HTERT RPE-1 (cell line): Measurements from ENCODE around the gene GNMT.

Source experiments
- in situ Hi-C: fragments of 300-500 bp; cut with MboI; formaldehyde crosslinking; loops from 4 replicates; pipeline ENCODE4 v1.14.3; 2020; ENCODE audit warnings: low sequenced_read_pairs

The GNMT gene

GRCh38 chr6:42960243-42961019 is at the start of gene GNMT:
Gene GNMT, plus strand, starts transcription at chr6:42960754. Its CDS starts 14 bp downstream, at chr6:42960768.
- in situ Hi-C loops, result no loop called here

DNA sequence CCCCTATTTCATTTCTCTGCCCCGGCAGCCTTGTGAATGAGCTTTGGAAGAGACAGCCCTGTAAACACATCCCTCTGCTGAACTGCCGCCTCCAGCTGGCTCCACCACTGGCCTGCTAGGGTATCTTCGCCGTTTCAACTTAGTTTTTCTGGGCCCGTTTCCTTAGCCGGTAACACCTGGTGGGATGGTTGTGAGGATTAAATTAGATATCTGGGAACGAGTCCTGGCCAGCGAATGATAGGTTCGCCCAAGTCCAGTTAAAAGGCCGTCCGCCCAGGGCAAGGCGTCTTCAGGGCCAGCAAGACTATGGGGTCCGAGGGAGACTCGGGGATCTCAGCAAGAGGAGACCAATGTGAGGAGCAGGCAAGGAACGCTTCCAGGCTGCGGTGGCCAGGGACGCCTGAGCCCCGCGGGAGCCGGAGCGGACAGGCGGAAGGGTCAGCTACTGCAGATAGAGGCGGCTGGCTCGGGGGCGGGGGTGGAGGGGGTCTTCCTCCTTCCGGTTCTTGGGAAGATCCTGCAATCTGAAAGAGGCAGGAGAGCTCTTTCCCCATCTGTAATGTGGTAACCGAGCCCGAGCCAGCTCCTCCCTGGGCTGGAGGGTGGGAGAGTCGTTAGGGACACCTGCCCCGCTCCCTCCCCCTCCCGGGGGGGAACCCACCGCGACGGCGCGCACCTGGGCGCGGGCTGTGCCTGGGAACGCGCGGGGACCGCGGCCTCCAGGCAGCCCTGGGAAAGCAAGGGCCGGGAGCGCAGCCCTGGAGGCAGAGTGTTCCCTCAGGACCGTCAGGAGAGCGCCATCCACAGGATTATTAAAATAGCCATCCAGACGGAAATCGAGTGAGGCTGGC is 49.2 kb upstream of the GNMT start:
- in situ Hi-C loops, result no loop called here

GRCh38 chr6:42914546-42914945 is 46.0 kb upstream of the GNMT start:
- in situ Hi-C loops, result no loop called here

GRCh38 chr6:42915732-42916131 is 44.8 kb upstream of the GNMT start, which contains the start of gene PTCRA:
Gene PTCRA, plus strand, starts transcription at chr6:42916053. Its CDS starts 17 bp downstream, at chr6:42916070.
- in situ Hi-C loops, result no loop called here

- in situ Hi-C loops, result no loop called here
Observed at GRCh38 chr6:42916288-42916687, 44.3 kb upstream of the GNMT start.

- in situ Hi-C loops, result no loop called here
Observed at GRCh38 chr6:42921801-42922200, 38.8 kb upstream of the GNMT start.

DNA sequence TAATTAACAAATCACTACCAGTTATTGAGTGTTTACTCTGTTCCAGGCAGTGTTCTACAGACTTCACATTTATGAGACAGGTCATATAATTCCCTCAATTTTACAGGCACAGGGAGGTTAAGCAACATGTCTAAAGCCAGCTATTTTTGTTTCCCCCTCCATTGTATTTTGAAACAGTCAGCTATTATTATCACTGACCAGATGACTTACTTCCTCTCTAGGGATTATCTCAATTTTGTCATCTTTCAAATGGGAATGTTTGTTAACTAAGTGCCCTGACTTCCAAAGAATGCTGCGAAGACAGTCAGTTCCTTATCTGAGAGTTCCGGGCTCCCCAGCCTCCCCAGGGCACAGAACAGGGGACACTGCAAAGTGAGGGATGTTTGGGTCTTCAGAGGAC is 36.9 kb upstream of the GNMT start:
- in situ Hi-C loops, result no loop called here

- in situ Hi-C loops, result no loop called here
Observed at GRCh38 chr6:42925248-42925857, 35.2 kb upstream of the GNMT start.

DNA sequence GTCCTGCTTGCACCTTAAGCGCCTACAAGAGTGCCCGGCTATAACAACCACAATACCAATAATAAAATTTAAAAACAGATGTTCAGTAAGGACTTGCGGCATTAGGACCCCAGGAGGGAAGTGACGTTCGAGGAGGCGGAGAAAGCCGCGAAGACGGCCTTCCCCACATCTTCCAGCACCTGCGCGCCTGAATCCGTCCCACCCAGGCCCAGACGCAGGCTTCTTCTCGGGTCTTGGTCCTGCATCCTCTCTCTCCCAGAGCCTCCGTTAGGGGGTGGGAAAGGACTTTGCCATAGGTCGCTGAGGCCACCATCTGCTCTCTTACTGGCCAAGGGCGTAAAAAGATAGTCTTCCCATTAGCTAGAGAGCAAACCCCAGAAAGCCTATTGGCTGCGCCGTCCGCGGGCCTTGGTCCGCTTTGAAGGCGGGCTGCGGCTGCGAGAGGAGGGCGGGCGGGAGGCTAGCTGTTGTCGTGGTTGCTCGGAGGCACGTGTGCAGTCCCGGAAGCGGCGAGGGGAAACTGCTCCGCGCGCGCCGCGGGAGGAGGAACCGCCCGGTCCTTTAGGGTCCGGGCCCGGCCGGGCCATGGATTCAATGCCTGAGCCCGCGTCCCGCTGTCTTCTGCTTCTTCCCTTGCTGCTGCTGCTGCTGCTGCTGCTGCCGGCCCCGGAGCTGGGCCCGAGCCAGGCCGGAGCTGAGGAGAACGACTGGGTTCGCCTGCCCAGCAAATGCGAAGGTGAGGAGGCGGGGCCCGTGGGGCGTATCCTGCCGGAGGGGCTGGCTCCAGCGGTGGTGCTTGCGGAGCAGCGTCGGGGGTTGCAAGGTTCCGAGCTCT is 31.4 kb upstream of the GNMT start, which contains the start of gene CNPY3:
Gene CNPY3, plus strand, starts transcription at position 495 of the 835 bp plus-strand sequence. Its CDS starts 91 bp downstream, at position 586.
- in situ Hi-C loops, result no loop called here

DNA sequence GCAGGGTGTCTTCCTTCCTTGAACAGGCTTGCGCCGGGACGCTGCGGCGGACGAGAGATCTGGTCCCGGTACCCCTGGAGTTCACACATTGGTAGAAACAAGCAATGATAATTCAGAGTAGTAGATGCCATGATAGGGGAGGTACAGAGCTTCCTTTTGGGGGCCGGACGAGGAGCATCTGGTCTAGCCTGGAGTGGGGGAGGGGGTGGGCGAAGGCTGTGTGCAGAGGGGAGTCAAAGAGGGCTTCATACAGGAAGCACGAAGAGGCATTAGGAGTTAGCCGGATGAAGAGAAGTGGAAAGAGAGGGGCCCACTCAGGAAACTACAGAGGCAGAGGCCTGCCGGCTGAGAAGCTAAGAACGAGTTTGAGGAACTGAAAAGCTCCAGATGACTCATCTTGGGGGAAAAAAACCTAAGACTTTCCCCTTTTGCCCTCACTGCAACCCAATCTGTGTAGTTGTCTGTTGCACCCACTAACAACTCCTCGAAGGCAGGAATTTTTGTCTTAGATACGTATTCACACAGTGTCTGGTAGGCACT is 30.7 kb upstream of the GNMT start:
- in situ Hi-C loops, result no loop called here

DNA sequence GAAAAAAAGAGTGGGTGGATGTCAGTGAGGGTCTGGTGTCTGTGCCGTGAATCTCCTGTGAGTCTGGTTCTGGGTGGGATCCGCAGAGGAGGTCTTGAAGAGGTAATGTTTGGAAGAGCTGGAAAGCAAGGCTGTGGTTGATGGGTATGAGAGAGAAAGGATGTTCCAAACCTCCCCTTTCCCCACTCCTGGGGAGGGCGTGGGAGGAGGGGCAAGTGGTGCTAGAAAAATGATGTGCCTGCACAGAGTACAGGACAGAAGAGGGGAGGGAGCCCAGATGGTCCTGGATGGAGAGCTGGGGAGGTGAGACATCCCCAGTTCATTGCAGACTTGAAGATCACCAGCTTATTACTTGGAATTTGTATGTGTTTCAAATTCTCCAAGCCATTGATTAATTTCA is 28.1 kb upstream of the GNMT start:
- in situ Hi-C loops, result no loop called here

DNA sequence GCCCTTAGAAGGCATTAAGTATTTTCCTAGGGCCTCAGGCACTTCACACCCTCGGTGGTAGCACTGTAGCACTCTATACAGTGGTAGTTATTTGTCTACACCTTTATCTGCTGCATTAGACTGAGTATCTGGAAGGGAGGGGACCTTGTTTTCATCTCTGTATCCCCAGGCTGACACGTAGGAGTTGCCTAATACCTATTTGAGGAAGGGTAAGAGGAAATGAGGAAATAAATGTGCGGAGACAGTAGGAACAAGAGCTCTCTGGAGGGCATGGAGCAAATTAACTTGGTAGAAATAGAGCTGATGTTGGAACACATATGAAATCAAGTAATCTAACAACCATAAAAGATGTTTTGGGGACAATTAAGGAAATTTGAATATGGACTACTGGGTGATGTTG is 27.3 kb upstream of the GNMT start:
- in situ Hi-C loops, result no loop called here

DNA sequence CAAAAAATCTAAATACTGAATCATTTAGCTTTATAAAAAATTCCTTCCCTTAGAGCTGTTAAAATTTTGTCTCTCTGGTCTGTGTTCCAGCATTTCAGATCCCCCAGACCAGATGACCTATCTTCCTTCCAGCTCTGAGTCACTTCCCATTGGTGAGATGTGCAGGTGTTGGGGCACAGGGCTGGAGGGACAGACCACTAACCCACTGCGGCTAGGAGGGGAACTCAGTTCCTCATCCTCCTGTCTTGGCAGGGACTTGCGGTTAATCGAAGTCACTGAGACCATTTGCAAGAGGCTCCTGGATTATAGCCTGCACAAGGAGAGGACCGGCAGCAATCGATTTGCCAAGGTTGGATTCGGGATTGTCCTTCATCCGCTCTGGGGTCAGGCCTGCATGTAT is 25.2 kb upstream of the GNMT start:
- in situ Hi-C loops, result no loop called here

DNA sequence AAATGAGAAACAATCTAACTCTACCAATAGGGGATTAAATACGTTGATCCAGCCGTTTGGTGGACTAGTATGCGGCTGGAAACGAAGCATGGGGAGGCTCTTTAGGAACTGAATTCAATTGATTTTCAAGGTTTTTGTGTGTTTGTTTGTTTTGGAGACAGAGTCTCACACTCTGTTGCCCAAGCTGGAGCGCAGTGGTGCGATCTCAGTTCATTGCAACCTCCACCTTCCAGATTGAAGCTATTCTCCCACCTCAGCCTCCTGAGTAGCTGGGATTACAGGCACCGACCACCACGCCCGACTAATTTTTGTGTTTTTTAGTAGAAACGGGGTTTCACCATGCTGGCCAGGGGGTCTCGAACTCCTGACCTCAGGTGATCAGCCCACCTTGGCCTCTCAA is 24.2 kb upstream of the GNMT start:
- in situ Hi-C loops, result no loop called here

GRCh38 chr6:42937548-42938427 is 22.8 kb upstream of the GNMT start:
- in situ Hi-C loops, result no loop called here

- in situ Hi-C loops, result no loop called here
Observed at GRCh38 chr6:42938428-42938796, 22.1 kb upstream of the GNMT start.

DNA sequence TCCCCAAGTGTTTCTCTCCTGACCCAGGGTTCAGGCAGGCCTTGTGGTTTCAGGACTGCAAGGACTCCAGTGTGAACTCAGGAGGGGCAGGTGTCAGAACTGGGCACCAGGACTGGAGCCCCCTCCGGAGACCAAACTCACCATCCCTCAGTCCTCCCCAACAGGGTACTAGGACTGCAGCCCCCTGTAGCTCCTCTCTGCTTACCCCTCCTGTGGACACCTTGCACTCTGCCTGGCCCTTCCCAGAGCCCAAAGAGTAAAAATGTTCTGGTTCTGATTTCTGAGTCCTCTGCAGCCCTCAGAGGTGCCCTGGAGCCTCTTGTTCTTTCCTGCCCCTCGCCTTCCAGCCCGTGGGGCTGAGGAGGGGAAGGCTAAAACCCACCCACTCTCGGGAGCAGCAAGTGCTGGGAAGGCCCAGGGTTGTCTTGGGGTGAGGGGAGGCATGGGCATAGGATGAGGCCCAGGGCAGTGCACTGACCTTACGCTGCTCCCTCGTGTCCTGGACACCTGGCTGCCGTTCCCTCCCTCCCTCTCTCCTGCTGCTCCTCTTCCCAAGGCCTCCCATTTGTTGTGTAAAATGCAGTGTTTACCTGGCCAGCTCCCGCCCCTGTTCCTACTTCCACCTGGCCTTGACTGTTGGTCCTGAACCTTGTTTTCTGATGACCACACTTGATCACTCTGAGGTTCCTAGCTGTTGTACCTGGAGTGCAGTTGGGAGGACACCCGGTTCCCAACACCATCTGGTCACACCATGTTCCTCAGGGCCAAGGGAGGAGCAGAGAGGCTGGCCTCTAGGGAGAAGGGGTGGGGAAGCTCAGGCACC is 21.4 kb upstream of the GNMT start:
- in situ Hi-C loops, result no loop called here

DNA sequence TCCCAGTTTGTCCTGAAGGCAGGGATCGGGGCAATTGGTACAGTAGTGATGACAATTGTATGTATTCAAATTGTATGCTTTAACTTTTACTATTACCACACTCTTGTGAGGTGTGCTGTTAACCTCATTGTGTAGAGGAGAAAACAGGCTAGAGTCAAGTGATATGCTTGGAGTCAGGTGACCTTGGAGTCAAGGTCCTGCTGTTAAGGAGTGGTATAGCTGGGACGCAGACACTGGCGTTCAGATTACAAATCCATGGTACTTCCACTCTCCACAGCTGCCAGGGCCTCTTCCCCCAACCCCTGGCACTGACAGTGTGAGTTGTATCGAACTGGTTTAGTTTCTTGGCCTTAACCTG is 20.8 kb upstream of the GNMT start:
- in situ Hi-C loops, result no loop called here
